GM23338 (cell line): ENCODE data around the gene PIRT. TPM values are rescaled to one million over a fixed set of nuclear protein-coding genes. Genes with fewer than 3 reads are reported as not detected.

ENCODE experiments used
- ATAC-seq: fragments of 200-7000 bp; cut with Tn5 transposase; 3 replicates; pipeline ENCODE4 v1.9.1; 2020
- DNase-seq: peaks from one replicate; pipeline ENCODE4 v3.0.0-alpha.2; 2015; ENCODE audit warnings: low spot score
- H2AFZ ChIP-seq: fragments of 200-600 bp; sonication (generic); 2 replicates; pipeline ENCODE4 v1.8.0; 2016; ENCODE audit warnings: antibody characterized with exemption, mild to moderate bottlenecking, moderate library complexity
- H3F3A ChIP-seq: fragments of 200-600 bp; sonication (generic); replicated peaks from 2 replicates; pipeline ENCODE4 v1.8.0; 2017; ENCODE audit warnings: antibody characterized with exemption, mixed run types, low read depth
- H3K27ac ChIP-seq: fragments of 200-600 bp; sonication (generic); 2 replicates; pipeline ENCODE4 v1.6.1; 2016; ENCODE audit warnings: low read depth
- H3K27me3 ChIP-seq: fragments of 200-600 bp; sonication (generic); 2 replicates; pipeline ENCODE4 v1.8.0; 2016; ENCODE audit warnings: mild to moderate bottlenecking, mixed run types, moderate library complexity; ENCODE audit not compliant: insufficient read depth
- H3K36me3 ChIP-seq: fragments of 200-600 bp; sonication (generic); 2 replicates; pipeline ENCODE4 v1.8.0; 2016; ENCODE audit warnings: mild to moderate bottlenecking; ENCODE audit not compliant: insufficient read depth
- H3K4me1 ChIP-seq: fragments of 200-600 bp; sonication (generic); 2 replicates; pipeline ENCODE4 v1.8.0; 2016; ENCODE audit warnings: mild to moderate bottlenecking, moderate library complexity; ENCODE audit not compliant: insufficient read depth
- H3K4me2 ChIP-seq: fragments of 200-600 bp; sonication (generic); 2 replicates; pipeline ENCODE4 v1.7.1; 2017; ENCODE audit warnings: mixed run types
- H3K4me3 ChIP-seq: fragments of 200-600 bp; sonication (generic); 2 replicates; pipeline ENCODE4 v1.6.1; 2016; ENCODE audit warnings: mixed run types
- H3K79me2 ChIP-seq: fragments of 200-600 bp; sonication (generic); replicated peaks from 2 replicates; pipeline ENCODE4 v1.8.0; 2017; ENCODE audit warnings: mild to moderate bottlenecking; ENCODE audit not compliant: insufficient read depth
- H3K9me2 ChIP-seq: fragments of 200-600 bp; sonication (generic); 2 replicates; pipeline ENCODE4 v1.8.0; 2017; ENCODE audit not compliant: insufficient read depth
- H4K20me1 ChIP-seq: fragments of 200-600 bp; sonication (generic); replicated peaks from 2 replicates; pipeline ENCODE4 v1.8.0; 2017; ENCODE audit warnings: mild to moderate bottlenecking; ENCODE audit not compliant: insufficient read depth
- H3K27ac Mint-ChIP-seq: 2 replicates; pipeline ENCODE4 v1.8.0; 2020; ENCODE audit warnings: inconsistent platforms, mild to moderate bottlenecking, moderate library complexity, mixed read lengths
- H3K27me3 Mint-ChIP-seq: 3 replicates; pipeline ENCODE4 v1.8.0; 2022; ENCODE audit warnings: low read depth, mild to moderate bottlenecking, moderate library complexity, mixed read lengths, inconsistent platforms; ENCODE audit not compliant: insufficient read depth, poor library complexity
- H3K36me3 Mint-ChIP-seq: 3 replicates; pipeline ENCODE4 v1.8.0; 2021; ENCODE audit warnings: low read depth, mild to moderate bottlenecking, inconsistent platforms, moderate library complexity, mixed read lengths
- H3K4me1 Mint-ChIP-seq: 3 replicates; pipeline ENCODE4 v1.8.0; 2020; ENCODE audit warnings: mild to moderate bottlenecking, inconsistent platforms, mixed read lengths
- H3K4me3 Mint-ChIP-seq: 3 replicates; pipeline ENCODE4 v1.8.0; 2021; ENCODE audit warnings: moderate library complexity, mild to moderate bottlenecking, inconsistent platforms, mixed read lengths
- H3K9me3 Mint-ChIP-seq: 3 replicates; pipeline ENCODE4 v1.8.0; 2020; ENCODE audit warnings: moderate library complexity, mild to moderate bottlenecking, inconsistent platforms, mixed read lengths
- CREB1 ChIP-seq: fragments of 250-450 bp; sonication (Bioruptor Pico); IDR thresholded peaks from 2 replicates; pipeline ENCODE4 v1.5.0; 2020; ENCODE audit warnings: low read depth, mild to moderate bottlenecking, moderate library complexity
- EZH2 ChIP-seq: fragments of 200-600 bp; sonication (generic); IDR thresholded peaks from one replicate; pipeline ENCODE4 v1.8.0; 2017; ENCODE audit warnings: antibody characterized with exemption, mild to moderate bottlenecking, low read depth; ENCODE audit not compliant: unreplicated experiment
- EZH2phosphoT487 ChIP-seq: fragments of 200-600 bp; sonication (generic); IDR thresholded peaks from one replicate; pipeline ENCODE4 v1.8.1; 2018; ENCODE audit warnings: antibody characterized with exemption; ENCODE audit not compliant: unreplicated experiment
- JUNB ChIP-seq: IDR thresholded peaks from one replicate; pipeline ENCODE4 v1.6.1; 2016; ENCODE audit warnings: antibody characterized with exemption; ENCODE audit not compliant: unreplicated experiment
- NANOG ChIP-seq: IDR thresholded peaks from 2 replicates; pipeline ENCODE4 v1.6.1; 2016; ENCODE audit warnings: antibody characterized with exemption, borderline replicate concordance
- POLR2AphosphoS5 ChIP-seq: IDR thresholded peaks from 2 replicates; pipeline ENCODE4 v1.6.1; 2016; ENCODE audit warnings: antibody characterized with exemption, low read depth
- REST ChIP-seq: IDR thresholded peaks from one replicate; pipeline ENCODE4 v1.6.1; 2018; ENCODE audit warnings: antibody characterized with exemption; ENCODE audit not compliant: unreplicated experiment
- STAT1 ChIP-seq: IDR thresholded peaks from one replicate; pipeline ENCODE4 v1.6.1; 2016; ENCODE audit warnings: antibody characterized with exemption; ENCODE audit not compliant: unreplicated experiment
- ZNF331 ChIP-seq: fragments of 250-450 bp; sonication (Bioruptor Pico); IDR thresholded peaks from 2 replicates; pipeline ENCODE4 v1.5.0; 2020; ENCODE audit warnings: low read depth, mild to moderate bottlenecking, moderate library complexity
- polyA plus RNA-seq: library from polyadenylated mRNA; unstranded; fragments of >200 nt; fragmentation: Nextera tagmentation; extraction: Ambion mirVana; gene quantifications from 2 replicates; pipeline ENCODE4 v1.2.1, GENCODE V29; 2016
- total RNA-seq: library from RNA; depleted of rRNA; stranded (reverse); fragments of >200 nt; shearing (Covaris generic); gene quantifications from 2 replicates; pipeline ENCODE4 v1.2.3, GENCODE V29; 2014
- TF ChIP-seq, protein P1 (sequence below): IDR thresholded peaks from 2 replicates; pipeline ENCODE4 v1.6.1; 2016; ENCODE audit warnings: antibody characterized with exemption
- TF ChIP-seq, protein P2 (sequence below), 2 experiments: fragments of 200-600 bp in 1 of 2; sonication (generic) in 1 of 2; conservative IDR thresholded peaks; 2 replicates each; pipeline versions ENCODE4 v1.5.1 to v1.6.1; 2016 to 2017; ENCODE audit warnings: antibody characterized with exemption in 2 of 2, low read depth in 2 of 2, mild to moderate bottlenecking in 2 of 2, moderate library complexity in 1 of 2

Gene PIRT
- total and polyA plus RNA-seq, 2 experiments from 2014 or later: not detected

- TF ChIP-seq, protein P1, sequence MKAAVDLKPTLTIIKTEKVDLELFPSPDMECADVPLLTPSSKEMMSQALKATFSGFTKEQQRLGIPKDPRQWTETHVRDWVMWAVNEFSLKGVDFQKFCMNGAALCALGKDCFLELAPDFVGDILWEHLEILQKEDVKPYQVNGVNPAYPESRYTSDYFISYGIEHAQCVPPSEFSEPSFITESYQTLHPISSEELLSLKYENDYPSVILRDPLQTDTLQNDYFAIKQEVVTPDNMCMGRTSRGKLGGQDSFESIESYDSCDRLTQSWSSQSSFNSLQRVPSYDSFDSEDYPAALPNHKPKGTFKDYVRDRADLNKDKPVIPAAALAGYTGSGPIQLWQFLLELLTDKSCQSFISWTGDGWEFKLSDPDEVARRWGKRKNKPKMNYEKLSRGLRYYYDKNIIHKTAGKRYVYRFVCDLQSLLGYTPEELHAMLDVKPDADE: no peak
- no peak for TF ChIP-seq EZH2phosphoT487
These were observed 39.0 kb downstream of the PIRT start (continued) for GRCh38 chr17:10798910-10799309.

GRCh38 chr17:10798332-10798749, 39.5 kb downstream of the PIRT start:
- no peak for ATAC-seq
- H3K4me1 Mint-ChIP-seq: no peaks in the 10 kb centered on the region
- no peak for TF ChIP-seq REST
- no peak for TF ChIP-seq NANOG
- TF ChIP-seq ZNF331 (CRISPR knock-in tag): no peak
- TF ChIP-seq STAT1: no peak
- TF ChIP-seq POLR2AphosphoS5: no peak
- TF ChIP-seq, protein P2, sequence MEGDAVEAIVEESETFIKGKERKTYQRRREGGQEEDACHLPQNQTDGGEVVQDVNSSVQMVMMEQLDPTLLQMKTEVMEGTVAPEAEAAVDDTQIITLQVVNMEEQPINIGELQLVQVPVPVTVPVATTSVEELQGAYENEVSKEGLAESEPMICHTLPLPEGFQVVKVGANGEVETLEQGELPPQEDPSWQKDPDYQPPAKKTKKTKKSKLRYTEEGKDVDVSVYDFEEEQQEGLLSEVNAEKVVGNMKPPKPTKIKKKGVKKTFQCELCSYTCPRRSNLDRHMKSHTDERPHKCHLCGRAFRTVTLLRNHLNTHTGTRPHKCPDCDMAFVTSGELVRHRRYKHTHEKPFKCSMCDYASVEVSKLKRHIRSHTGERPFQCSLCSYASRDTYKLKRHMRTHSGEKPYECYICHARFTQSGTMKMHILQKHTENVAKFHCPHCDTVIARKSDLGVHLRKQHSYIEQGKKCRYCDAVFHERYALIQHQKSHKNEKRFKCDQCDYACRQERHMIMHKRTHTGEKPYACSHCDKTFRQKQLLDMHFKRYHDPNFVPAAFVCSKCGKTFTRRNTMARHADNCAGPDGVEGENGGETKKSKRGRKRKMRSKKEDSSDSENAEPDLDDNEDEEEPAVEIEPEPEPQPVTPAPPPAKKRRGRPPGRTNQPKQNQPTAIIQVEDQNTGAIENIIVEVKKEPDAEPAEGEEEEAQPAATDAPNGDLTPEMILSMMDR (conservative IDR thresholded peaks at IDR 0.05; ENCODE audit: low read depth in 2 of 2): no peak
- TF ChIP-seq EZH2phosphoT487: no peak
- TF ChIP-seq, protein P1: no peak
- no peak for TF ChIP-seq EZH2
- TF ChIP-seq CREB1 (CRISPR knock-in tag): no peak
- no peak for TF ChIP-seq JUNB

More at GRCh38 chr17:10798332-10798749, 39.5 kb downstream of the PIRT start:
- Mint-ChIP-seq H3K36me3 (no peaks in the 10 kb centered on the region), H3K27me3 (no peaks in the 10 kb centered on the region), H3K27ac (no peak overlapping the region), H3K4me3 (no peak overlapping the region), H3K9me3 (no peaks in the 10 kb centered on the region; the same call in 2 of the 3 replicates)
- Histone ChIP-seq H3F3A (no peaks in the 10 kb centered on the region), H3K36me3 (no peaks in the 10 kb centered on the region), H3K79me2 (no peaks in the 10 kb centered on the region), H3K4me3 (no peak overlapping the region), H2AFZ (0 out of 2 replicates have a peak overlapping the region, but pooled peaks have one; percentile 74), H3K27me3 (no peaks in the 10 kb centered on the region), H4K20me1 (no peaks in the 10 kb centered on the region), H3K4me1 (peaks cover 9% of the 10 kb centered on the region; the same call in 1 of the 2 replicates), H3K4me2 (no peak overlapping the region), H3K27ac (no peak overlapping the region), H3K9me2 (0 out of 2 replicates have a peak, but pooled peaks cover 3% of the 10 kb centered on the region)
- no peak for DNase-seq
